ENCODE data around the gene PRCD.
"Not testable (repeated sequence)": the region's sequence is repeated elsewhere in the genome, so short reads cannot be mapped to it uniquely, and the experiment has no call there.

Gene PRCD

GRCh38 chr17:76504117-76504516 lies 35.7 kb upstream of the PRCD start:
- DNase-seq (ENCODE audit: low spot score): no peak

DNA sequence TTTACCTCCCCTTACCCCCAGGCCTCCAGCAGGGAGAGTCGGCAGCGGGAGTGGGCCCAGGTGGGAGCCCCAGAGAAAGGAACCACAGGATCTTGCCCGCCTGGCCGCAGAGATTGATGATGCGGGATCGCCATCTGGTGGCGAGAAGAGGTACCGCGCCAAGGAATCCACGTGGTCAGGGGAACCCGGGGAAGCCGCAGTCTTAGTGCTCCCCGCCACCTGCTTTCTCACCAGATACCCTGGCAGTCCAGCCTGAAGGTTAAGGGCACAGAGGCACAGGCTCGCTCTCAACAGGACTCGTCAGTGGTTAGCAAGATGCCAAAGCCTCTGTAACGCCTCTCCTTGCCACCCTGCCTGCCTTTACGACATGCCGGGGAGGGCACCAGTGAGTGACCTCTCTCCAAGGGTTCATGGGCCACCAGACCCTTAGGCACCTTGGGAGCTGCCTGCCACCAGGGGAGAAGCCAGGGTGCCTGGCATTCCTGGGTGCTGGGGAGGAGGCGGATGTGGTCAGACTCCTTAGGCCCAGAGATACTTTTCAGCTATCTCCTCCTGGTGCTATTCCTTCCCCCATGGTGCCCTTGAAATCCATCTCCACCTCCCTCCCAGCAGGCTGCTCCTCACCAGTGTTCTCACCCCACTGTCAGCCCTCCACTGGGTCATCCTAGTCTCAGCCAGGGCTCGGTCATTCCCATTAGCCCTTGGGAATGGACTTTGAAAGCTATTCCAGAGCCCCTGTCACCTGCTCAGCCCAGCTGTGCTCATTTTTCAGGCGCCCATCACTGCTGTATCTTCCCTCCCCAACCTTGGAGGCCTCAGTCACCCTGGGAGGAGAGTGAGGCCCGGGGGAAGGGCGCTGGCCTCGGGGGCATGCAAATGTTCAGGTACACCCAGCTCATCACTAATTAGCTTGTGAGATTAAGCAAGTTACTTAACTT lies 33.2 kb upstream of the PRCD start:
- DNase-seq (ENCODE audit: low spot score): peak; percentile 90

DNA sequence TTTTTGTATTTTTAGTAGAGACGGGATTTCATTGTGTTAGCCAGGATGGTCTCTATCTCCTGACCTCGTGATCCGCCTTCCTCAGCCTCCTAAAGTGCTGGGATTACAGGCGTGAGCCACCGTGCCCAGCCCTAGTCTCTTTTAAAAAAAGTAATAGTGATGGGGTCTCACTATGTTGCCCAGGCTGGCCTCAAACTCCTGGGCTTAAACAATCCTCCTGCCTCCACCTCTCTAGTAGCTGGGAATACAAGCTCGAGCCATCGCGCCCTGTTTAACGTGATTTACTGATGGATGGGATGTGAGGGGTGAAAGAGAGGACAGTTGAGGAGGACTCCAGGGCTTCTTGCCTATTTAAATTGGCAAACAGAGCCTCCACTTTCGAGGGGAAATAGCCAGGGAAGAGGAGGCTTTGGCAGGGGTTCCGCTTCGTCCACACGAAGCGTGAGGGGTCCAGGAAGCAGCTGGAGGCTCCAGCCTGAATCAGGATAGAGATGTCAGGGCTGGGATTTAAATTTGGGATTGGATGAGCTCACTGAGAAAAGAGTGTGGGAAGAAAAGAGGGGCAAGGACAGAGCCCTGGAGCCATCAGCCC lies 31.3 kb upstream of the PRCD start:
- not testable (repeated sequence) for DNase-seq (ENCODE audit: low spot score)

- DNase-seq (ENCODE audit: low spot score): peak; percentile 21
These were observed 29.0 kb upstream of the PRCD start for GRCh38 chr17:76510831-76511244.

GRCh38 chr17:76511668-76512365 lies 28.0 kb upstream of the PRCD start:
- DNase-seq (ENCODE audit: low spot score): no peak

- no peak for DNase-seq (ENCODE audit: low spot score)
These were observed 27.2 kb upstream of the PRCD start for GRCh38 chr17:76512366-76513305.

- no peak for DNase-seq (ENCODE audit: low spot score)
These were observed 26.5 kb upstream of the PRCD start for GRCh38 chr17:76513306-76513692.

GRCh38 chr17:76514355-76514754 lies 25.5 kb upstream of the PRCD start:
- not testable (repeated sequence) for DNase-seq (ENCODE audit: low spot score)

DNA sequence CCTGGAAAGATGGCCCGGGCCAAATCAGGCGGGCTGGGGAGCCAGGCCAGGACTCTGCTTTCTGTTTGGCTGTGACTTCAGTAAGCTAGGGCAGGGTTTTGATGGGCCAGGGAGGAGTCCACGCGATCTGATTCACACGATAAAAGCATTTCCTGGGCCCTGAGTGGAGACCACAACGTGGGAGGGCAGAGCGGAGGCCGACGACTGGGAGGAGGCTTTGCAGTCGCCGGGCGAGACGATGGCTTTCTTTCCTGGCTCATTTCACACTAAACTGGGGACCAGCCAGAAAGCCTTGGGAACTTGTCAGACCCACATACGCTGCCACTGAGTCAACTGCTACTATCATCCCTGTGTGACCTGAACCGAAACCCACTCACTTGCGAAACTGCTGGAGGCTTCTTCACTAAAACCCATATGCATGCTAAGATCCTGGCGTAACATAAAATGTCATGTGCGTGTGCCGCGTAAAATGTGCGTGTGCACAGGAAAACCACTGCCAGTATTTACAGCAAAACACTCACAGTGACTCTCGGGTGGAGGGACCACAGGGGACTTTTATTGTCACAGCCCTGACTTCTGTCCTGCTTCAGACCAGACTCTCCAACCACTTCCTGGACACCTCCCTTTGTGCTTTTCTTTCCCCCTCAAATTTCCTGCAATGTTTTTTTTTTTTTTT lies 24.4 kb upstream of the PRCD start:
- DNase-seq (ENCODE audit: low spot score): peak; percentile 96

DNA sequence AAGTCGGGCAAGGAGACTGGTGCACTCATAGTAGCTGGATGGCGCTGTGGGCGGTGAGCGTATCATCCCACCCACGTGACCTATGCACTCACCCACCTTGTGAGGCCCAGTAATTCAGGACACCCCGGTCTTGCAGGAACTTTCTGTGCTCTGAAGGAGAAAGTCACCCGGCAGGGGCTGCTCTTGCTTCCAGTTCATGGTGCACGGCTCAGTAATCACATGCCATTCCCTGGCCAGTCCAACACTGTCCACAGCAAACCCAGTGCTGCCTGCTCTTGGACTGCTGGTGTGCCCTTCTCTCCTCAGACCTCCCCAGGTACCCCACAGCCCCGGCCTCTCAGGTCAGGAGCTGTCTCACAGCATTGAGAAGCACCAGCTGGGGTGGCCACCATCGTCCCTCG lies 22.2 kb upstream of the PRCD start:
- DNase-seq (ENCODE audit: low spot score): no peak

- no peak for DNase-seq (ENCODE audit: low spot score)
These were observed 20.5 kb upstream of the PRCD start for GRCh38 chr17:76519048-76519966.

- DNase-seq (ENCODE audit: low spot score): no peak
These were observed 18.6 kb upstream of the PRCD start for GRCh38 chr17:76521262-76521661.

DNA sequence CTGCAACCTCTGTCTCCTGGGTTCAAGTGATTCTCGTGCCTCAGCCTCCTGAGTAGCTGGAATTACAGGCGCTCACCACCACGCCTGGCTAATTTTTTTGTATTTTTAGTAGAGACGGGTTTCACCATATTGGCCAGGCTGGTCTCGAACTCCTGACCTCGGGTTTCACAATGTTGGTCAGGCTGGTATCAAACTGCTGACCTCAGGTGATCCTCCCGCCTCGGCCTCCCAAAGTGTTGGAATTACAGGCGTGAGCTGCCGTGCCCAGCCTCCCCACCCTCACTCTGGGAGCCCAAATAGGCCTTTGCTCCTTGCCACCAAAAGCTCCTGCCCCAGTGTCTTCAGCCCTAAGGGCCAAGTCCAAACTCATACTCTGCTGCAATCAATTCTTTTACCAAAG lies 18.2 kb upstream of the PRCD start:
- not testable (repeated sequence) for DNase-seq (ENCODE audit: low spot score)

- DNase-seq (ENCODE audit: low spot score): peak; percentile 87
These were observed 16.5 kb upstream of the PRCD start for GRCh38 chr17:76523084-76524037.

DNA sequence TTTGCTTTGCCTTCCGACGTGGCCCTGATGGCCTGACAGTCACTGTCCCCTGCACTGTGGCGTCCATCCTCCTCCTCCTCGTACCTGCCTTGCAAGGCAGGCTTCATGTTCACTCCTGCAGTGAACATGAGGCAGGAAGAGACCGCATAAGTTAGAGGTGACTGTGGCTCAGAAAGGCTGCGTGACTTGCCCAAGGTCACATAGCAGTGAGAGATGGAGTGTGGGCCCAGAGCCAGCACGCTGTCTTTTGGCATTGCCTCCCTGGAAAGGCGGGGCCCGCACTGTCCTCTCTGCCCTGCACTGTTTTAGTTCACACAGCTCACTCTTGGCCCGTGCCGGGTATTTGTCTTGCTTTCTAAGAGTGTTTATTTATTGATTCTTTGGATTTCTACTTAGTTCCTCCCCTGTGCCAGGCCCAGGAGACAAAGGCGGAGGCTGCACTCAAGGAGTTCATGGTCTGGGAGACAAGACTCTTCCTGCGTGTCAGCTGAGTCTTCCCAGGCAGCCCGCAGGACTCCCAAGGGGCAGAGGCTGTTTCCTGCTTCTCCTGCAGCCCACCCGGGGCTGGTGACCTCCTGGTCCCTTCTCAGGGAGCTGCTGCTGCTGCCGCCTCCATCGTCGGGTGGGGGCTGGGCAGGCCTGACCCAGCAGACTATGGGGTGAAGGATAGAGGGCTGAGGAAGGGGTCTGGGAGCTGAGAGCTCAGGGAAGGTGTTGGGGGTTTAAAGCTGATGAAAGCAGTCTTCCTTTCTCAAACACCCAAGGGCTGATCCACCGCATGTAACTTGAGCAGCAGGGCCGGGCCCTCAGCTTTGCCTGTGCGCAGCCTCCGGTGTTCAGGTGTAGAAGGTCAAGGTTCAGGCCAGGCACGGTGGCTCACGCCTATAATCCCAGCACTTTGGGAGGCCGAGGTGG lies 15.0 kb upstream of the PRCD start:
- peak; percentile 59 for DNase-seq (ENCODE audit: low spot score)

- not testable (repeated sequence) for DNase-seq (ENCODE audit: low spot score)
These were observed 14.4 kb upstream of the PRCD start for GRCh38 chr17:76525513-76525833.

DNA sequence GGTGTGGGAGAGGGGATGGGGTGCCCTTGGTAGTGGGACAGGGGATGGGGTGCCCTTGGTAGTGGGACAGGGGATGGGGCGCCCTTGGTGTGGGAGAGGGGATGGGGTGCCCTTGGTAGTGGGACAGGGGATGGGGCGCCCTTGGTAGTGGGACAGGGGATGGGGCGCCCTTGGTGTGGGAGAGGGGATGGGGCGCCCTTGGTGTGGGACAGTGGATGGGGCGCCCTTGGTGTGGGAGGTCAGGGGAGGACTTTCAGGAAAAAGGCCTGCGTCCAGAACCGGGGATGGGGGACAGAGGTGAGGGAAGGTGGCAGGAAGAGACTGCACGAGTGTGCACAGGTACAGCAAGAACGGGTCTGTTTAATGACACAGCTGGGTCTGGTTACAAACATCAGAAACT lies 12.8 kb upstream of the PRCD start:
- DNase-seq (ENCODE audit: low spot score): not testable (repeated sequence)

All from GM03348 (cell line).